Endothelial cell of umbilical vein (primary cell): ENCODE measurements around the gene C17orf50. TPM values are rescaled to one million over a fixed set of nuclear protein-coding genes. Genes with fewer than 3 reads are reported as not detected.
A peak's percentile ranks its signal among the peaks of the same experiment; 100 is the strongest.

Experiments used
- BruUV-seq: library from RNA; stranded (reverse); fragments of 400-500 nt; replicated peaks from 2 replicates; lab custom pipeline; 2021; lab: Mats Ljungman, UMichigan
- CTCF ChIA-PET: fragments of 300-600, 350-600 bp; sonication (Branson Sonifier 250); formaldehyde crosslinking; loops from one replicate; lab custom pipeline; 2021; ENCODE audit warnings: antibody characterized with exemption, inconsistent platforms; lab: Charles Lee
- POLR2A ChIA-PET: fragments of 300-600, 350-600 bp; sonication (Branson Sonifier 250); formaldehyde crosslinking; loops from one replicate; lab custom pipeline; 2021; ENCODE audit warnings: antibody characterized with exemption, inconsistent platforms; lab: Charles Lee
- DNase-seq: peaks from one replicate; pipeline ENCODE4 v3.0.0-alpha.2; 2011; ENCODE audit warnings: low read depth, low spot score
- FAIRE-seq: peaks from 2 replicates; lab custom pipeline; 2011; peaks lifted over from hg19 to GRCh38; lab: Jason Lieb, UNC
- H2AFZ ChIP-seq: 2 replicates; pipeline ENCODE4 v1.6.0; 2012; ENCODE audit warnings: low read depth, low read length, control low read depth, inconsistent platforms
- H3K27ac ChIP-seq: 2 replicates; pipeline ENCODE4 v1.5.1; 2011; ENCODE audit warnings: low read depth, mild to moderate bottlenecking, control low read depth, low read length, moderate library complexity; ENCODE audit not compliant: insufficient read depth
- H3K27me3 ChIP-seq, 2 experiments: 2 replicates each; pipeline versions ENCODE4 v1.6.0 to v1.6.1; 2011; ENCODE audit warnings: low read length in 2 of 2, mixed read lengths in 1 of 2; ENCODE audit not compliant: control insufficient read depth in 2 of 2, insufficient read depth in 2 of 2
- H3K36me3 ChIP-seq, 2 experiments: 2 replicates in 1 of 2; 3 replicates in 1 of 2; pipeline ENCODE4 v1.5.1; 2011; ENCODE audit warnings: low read length in 2 of 2, mild to moderate bottlenecking in 1 of 2, moderate library complexity in 1 of 2; ENCODE audit not compliant: control insufficient read depth in 2 of 2, insufficient read depth in 2 of 2; ENCODE audit errors: extremely low read depth in 1 of 2
- H3K4me1 ChIP-seq: 3 replicates; pipeline ENCODE4 v1.5.1; 2011; ENCODE audit warnings: mild to moderate bottlenecking, low read length; ENCODE audit not compliant: control insufficient read depth, insufficient read depth; ENCODE audit errors: extremely low read depth
- H3K4me2 ChIP-seq: 2 replicates; pipeline ENCODE4 v1.6.1; 2011; ENCODE audit warnings: low read length, control low read depth, mixed read lengths; ENCODE audit not compliant: insufficient read depth
- H3K4me3 ChIP-seq, 3 experiments: fragments of 200-600 bp in 1 of 3; sonication (generic), shearing (Covaris generic) in 1 of 3; replicated peaks in 1 of 3; 2 replicates each; pipeline ENCODE4 v1.5.1; 2011 to 2016; ENCODE audit warnings: control low read depth in 3 of 3, low read length in 3 of 3, mild to moderate bottlenecking in 2 of 3, inconsistent platforms in 1 of 3, low read depth in 1 of 3, moderate library complexity in 1 of 3; ENCODE audit not compliant: insufficient read depth in 1 of 3
- H3K79me2 ChIP-seq: 2 replicates; pipeline ENCODE4 v1.6.0; 2012; ENCODE audit warnings: low read length, inconsistent platforms; ENCODE audit not compliant: control insufficient read depth, insufficient read depth
- H3K9ac ChIP-seq: replicated peaks from 2 replicates; pipeline ENCODE3; 2011; ENCODE audit warnings: low read length, control low read depth; ENCODE audit not compliant: insufficient read depth; ENCODE audit errors: extremely low read depth
- H3K9me1 ChIP-seq: replicated peaks from 3 replicates; pipeline ENCODE4 v1.6.0; 2011; ENCODE audit warnings: mild to moderate bottlenecking, low read length; ENCODE audit not compliant: control insufficient read depth, insufficient read depth; ENCODE audit errors: extremely low read depth
- H3K9me3 ChIP-seq: replicated peaks from 2 replicates; pipeline ENCODE4 v1.5.1; 2012; ENCODE audit warnings: low read length, inconsistent platforms; ENCODE audit not compliant: control insufficient read depth, insufficient read depth
- H4K20me1 ChIP-seq: replicated peaks from 2 replicates; pipeline ENCODE3; 2011; ENCODE audit warnings: mild to moderate bottlenecking, low read length; ENCODE audit not compliant: control insufficient read depth, insufficient read depth; ENCODE audit errors: extremely low read depth
- CTCF ChIP-seq, 2 donors: IDR thresholded peaks; 1 replicate in 1 of 2; 2 replicates in 1 of 2; pipeline ENCODE4 v1.5.1; 2011; ENCODE audit warnings: low read length in 2 of 2, mild to moderate bottlenecking in 2 of 2, moderate library complexity in 2 of 2, control low read depth in 1 of 2, inconsistent platforms in 1 of 2, low read depth in 1 of 2; ENCODE audit not compliant: insufficient read depth in 1 of 2; ENCODE audit errors: extremely low read depth in 1 of 2
- EZH2 ChIP-seq: IDR thresholded peaks from 2 replicates; pipeline ENCODE4 v1.6.1; 2012; ENCODE audit warnings: borderline replicate concordance, low read depth, mild to moderate bottlenecking, moderate library complexity, low read length, inconsistent platforms; ENCODE audit not compliant: severe bottlenecking
- FOS ChIP-seq: IDR thresholded peaks from 2 replicates; pipeline ENCODE4 v1.6.1; 2011; ENCODE audit warnings: mild to moderate bottlenecking, low read length, moderate library complexity, borderline replicate concordance; ENCODE audit not compliant: insufficient read depth
- GATA2 ChIP-seq: IDR thresholded peaks from 2 replicates; pipeline ENCODE4 v1.7.0; 2011; ENCODE audit warnings: low read depth, mild to moderate bottlenecking, moderate library complexity, mixed read lengths, low read length; ENCODE audit not compliant: insufficient read length, insufficient read depth
- JUN ChIP-seq: IDR thresholded peaks from 2 replicates; pipeline ENCODE4 v1.6.1; 2011; ENCODE audit warnings: borderline replicate concordance, low read depth; ENCODE audit not compliant: insufficient read length, insufficient read depth
- MAX ChIP-seq: IDR thresholded peaks from 2 replicates; pipeline ENCODE4 v1.6.1; 2011; ENCODE audit not compliant: insufficient read depth, insufficient read length
- MYC ChIP-seq: IDR thresholded peaks from one replicate; pipeline ENCODE4 v1.6.1; 2011; ENCODE audit warnings: mild to moderate bottlenecking, low read depth, low read length
- POLR2A ChIP-seq: IDR thresholded peaks from 2 replicates; pipeline ENCODE4 v1.6.1; 2012; ENCODE audit warnings: low read depth, mild to moderate bottlenecking, control low read depth, low read length
- POLR2AphosphoS5 ChIP-seq: IDR thresholded peaks from 2 replicates; pipeline ENCODE4 v1.6.1; 2012; ENCODE audit warnings: low read depth, mild to moderate bottlenecking, control low read depth, low read length, moderate library complexity; ENCODE audit not compliant: insufficient read depth
- dilution Hi-C: fragments of 300-500 bp; cut with MboI; formaldehyde crosslinking; loops from one replicate; pipeline ENCODE4 v1.15.0; 2019; ENCODE audit warnings: low sequenced_read_pairs; ENCODE audit not compliant: extremely low pct_ligation_motif_present
- intact Hi-C: fragments of 100-400 bp; cut with micrococcal nuclease; formaldehyde crosslinking; loops from one replicate; pipeline ENCODE4 v1.10.0; 2022
- polyA plus RNA-seq, 4 experiments: library from polyadenylated mRNA; depleted of rRNA in 3 of 4; stranded (reverse) in 3 of 4; unstranded in 1 of 4; fragments of >200 nt; gene quantifications; 2 replicates each; pipeline versions ENCODE4 v1.2.1 to v1.2.3, GENCODE V29; 2011 to 2012; ENCODE audit warnings: missing spikeins in 1 of 4
- total RNA-seq: library from RNA; stranded (reverse); gene quantifications from 2 replicates; pipeline ENCODE4 v1.2.3, GENCODE V29; 2021

C17orf50 gene
- total and polyA plus RNA-seq, 2 donors (not counting 3 experiments of a cell fraction or from before 2014, with no cell fraction given), result 0.15 TPM; not detected in 1

- ChIA-PET POLR2A (no interaction called here), CTCF (interaction anchor here (1.2 to 2.0 kb wide), 2 partner anchors 8 to 128 kb away, joined by 3 to 7 read pairs; no protein-coding TSS in a partner anchor)
- no peak overlapping the region for H3K4me3 ChIP-seq
- H3K9me1 ChIP-seq, result no peaks in the 10 kb centered on the region
- BruUV-seq, result no TSS peak
- no peaks in the 10 kb centered on the region for H3K79me2 ChIP-seq
- no peaks in the 10 kb centered on the region for H3K4me1 ChIP-seq
- peaks cover 32 to 37% of the 10 kb centered on the region in 2 experiments for H3K27me3 ChIP-seq
- H3K27ac ChIP-seq, result no peak overlapping the region
- H4K20me1 ChIP-seq, result no peaks in the 10 kb centered on the region
- H2AFZ ChIP-seq, result no peak overlapping the region
- FAIRE-seq (no peak), DNase-seq (no peak)
- intact Hi-C loops (no loop called here), dilution Hi-C loops (loop anchor here (25.0 kb wide), 1 partner anchor 129 kb away; no protein-coding TSS in a partner anchor)
- no peak overlapping the region for H3K9ac ChIP-seq
- H3K4me2 ChIP-seq, result no peak overlapping the region
- H3K36me3 ChIP-seq, result no peaks in the 10 kb centered on the region
- no peaks in the 10 kb centered on the region for H3K9me3 ChIP-seq
- TF ChIP-seq POLR2AphosphoS5 (no peak), MAX (peak; percentile 19)
Observed at GRCh38 chr17:35740997-35741931, 19.4 kb upstream of the C17orf50 start.

GRCh38 chr17:35742496-35742895, 18.2 kb upstream of the C17orf50 start:
- Histone ChIP-seq H3K9me1 (no peaks in the 10 kb centered on the region), H4K20me1 (no peaks in the 10 kb centered on the region), H3K9ac (no peak overlapping the region), H3K27me3 (peaks cover 32 to 37% of the 10 kb centered on the region in 2 experiments), H3K4me1 (no peaks in the 10 kb centered on the region), H3K79me2 (no peaks in the 10 kb centered on the region), H3K27ac (no peak overlapping the region), H3K4me2 (no peak overlapping the region), H3K9me3 (no peaks in the 10 kb centered on the region), H3K36me3 (no peaks in the 10 kb centered on the region), H2AFZ (no peak overlapping the region), H3K4me3 (no peak overlapping the region)
- dilution Hi-C loops (loop anchor here (25.0 kb wide), 1 partner anchor 130 kb away; no protein-coding TSS in a partner anchor), intact Hi-C loops (no loop called here)
- POLR2A ChIA-PET, result no interaction called here
- FAIRE-seq (no peak), DNase-seq (no peak)
- CTCF ChIA-PET, result no interaction called here
- TF ChIP-seq MYC, result no peak
- TF ChIP-seq POLR2A, result no peak
- TF ChIP-seq FOS, result no peak
- TF ChIP-seq MAX, result no peak
- TF ChIP-seq CTCF (IDR thresholded peaks at IDR 0.05; ENCODE audit: extremely low read depth in 1 of 2, insufficient read depth in 1 of 2, low read depth in 1 of 2, low read length in 2 of 2), result no peak
- TF ChIP-seq GATA2, result no peak
- no peak for TF ChIP-seq POLR2AphosphoS5
- no peak for TF ChIP-seq JUN
- no peak for TF ChIP-seq EZH2
- BruUV-seq, result no TSS peak
